B cell (primary cell): ENCODE data around the gene DND1. TPM values are rescaled to one million over a fixed set of nuclear protein-coding genes. Genes with fewer than 3 reads are reported as not detected.
"Not testable (repeated sequence)": the region's sequence is repeated elsewhere in the genome, so short reads cannot be mapped to it uniquely, and the experiment has no call there.

ENCODE experiments used
- ATAC-seq: fragments of 200-7000 bp; cut with Tn5 transposase; one replicate; pipeline ENCODE4 v1.10.0; 2021; ENCODE audit warnings: low read depth, mild to moderate bottlenecking, moderate number of reproducible peaks, moderate library complexity
- CTCF ChIA-PET: fragments of 350-600 bp; sonication (Branson Sonifier 250); formaldehyde crosslinking; loops from one replicate; lab custom pipeline; 2021; ENCODE audit warnings: antibody characterized with exemption, inconsistent platforms; lab: Charles Lee
- POLR2A ChIA-PET: fragments of 350-600 bp; sonication (Branson Sonifier 250); formaldehyde crosslinking; loops from one replicate; lab custom pipeline; 2021; ENCODE audit warnings: antibody characterized with exemption; lab: Charles Lee
- DNase-seq: peaks from one replicate; pipeline ENCODE4 v3.0.0; 2013
- H2AFZ ChIP-seq: 2 replicates; pipeline ENCODE4 v1.6.1; 2012; ENCODE audit warnings: mild to moderate bottlenecking, low read depth, low read length; ENCODE audit not compliant: insufficient read depth, poor library complexity, severe bottlenecking
- H3K27ac ChIP-seq, 2 donors: 1 replicate in 1 of 2; 2 replicates in 1 of 2; pipeline ENCODE4 v1.5.1; 2012 to 2013; ENCODE audit warnings: low read length in 2 of 2, mild to moderate bottlenecking in 2 of 2, moderate library complexity in 1 of 2
- H3K27me3 ChIP-seq, 4 experiments: fragments of 200-600 bp in 1 of 4; sonication (generic) in 1 of 4; replicated peaks in 1 of 4; 1 replicate in 2 of 4; 2 replicates in 2 of 4; pipeline versions ENCODE4 v1.6.1 to v1.7.0; 2013 to 2016; ENCODE audit warnings: low read length in 3 of 4, mild to moderate bottlenecking in 2 of 4, mixed read lengths in 1 of 4, moderate library complexity in 1 of 4; ENCODE audit not compliant: insufficient read depth in 4 of 4, control insufficient read depth in 3 of 4; ENCODE audit errors: control extremely low read depth in 1 of 4
- H3K36me3 ChIP-seq, 2 experiments: replicated peaks in 1 of 2; 1 replicate in 1 of 2; 2 replicates in 1 of 2; pipeline versions ENCODE4 v1.6.1 to v1.7.1; 2013; ENCODE audit warnings: low read length in 1 of 2; ENCODE audit not compliant: insufficient read depth in 2 of 2, control insufficient read depth in 1 of 2; ENCODE audit errors: control extremely low read depth in 1 of 2, extremely low read depth in 1 of 2
- H3K4me1 ChIP-seq, 2 donors: fragments of 200-600 bp in 1 of 2; sonication (generic) in 1 of 2; 1 replicate in 1 of 2; 2 replicates in 1 of 2; pipeline versions ENCODE4 v1.5.1 to v1.6.1; 2013 to 2017; ENCODE audit warnings: low read length in 2 of 2; ENCODE audit not compliant: control insufficient read depth in 2 of 2, insufficient read depth in 2 of 2
- H3K4me2 ChIP-seq: replicated peaks from 2 replicates; pipeline ENCODE3; 2012; ENCODE audit warnings: mild to moderate bottlenecking, low read depth, low read length; ENCODE audit not compliant: poor library complexity, severe bottlenecking
- H3K4me3 ChIP-seq, 5 experiments: fragments of 200-600 bp in 1 of 5; sonication (generic) in 1 of 5; 1 replicate in 3 of 5; 2 replicates in 2 of 5; pipeline versions ENCODE4 v1.5.1 to v1.7.0; 2011 to 2016; ENCODE audit warnings: low read length in 4 of 5, mild to moderate bottlenecking in 4 of 5, low read depth in 2 of 5, control low read depth in 1 of 5, moderate library complexity in 1 of 5; ENCODE audit not compliant: insufficient read depth in 1 of 5; ENCODE audit errors: control extremely low read depth in 1 of 5, extremely low read depth in 1 of 5
- H3K79me2 ChIP-seq: fragments of 200-600 bp; sonication (generic); one replicate; pipeline ENCODE4 v1.6.0; 2016; ENCODE audit warnings: low read length; ENCODE audit not compliant: control insufficient read depth, insufficient read depth
- H3K9ac ChIP-seq: fragments of 200-600 bp; sonication (generic); 2 replicates; pipeline ENCODE4 v1.6.1; 2017; ENCODE audit warnings: mild to moderate bottlenecking, low read length, moderate library complexity
- H3K9me3 ChIP-seq, 3 donors: one replicate each; pipeline versions ENCODE4 v1.6.1 to v1.7.1; 2013; ENCODE audit warnings: low read length in 2 of 3; ENCODE audit not compliant: control insufficient read depth in 2 of 3, insufficient read depth in 1 of 3; ENCODE audit errors: control extremely low read depth in 1 of 3
- H4K20me1 ChIP-seq: 2 replicates; pipeline ENCODE4 v1.6.0; 2012; ENCODE audit warnings: mild to moderate bottlenecking, low read length; ENCODE audit not compliant: insufficient read depth, control insufficient read depth, poor library complexity, severe bottlenecking
- H3K27ac Mint-ChIP-seq: one replicate; pipeline ENCODE4 v1.8.0; 2021; ENCODE audit warnings: mixed read lengths
- H3K27me3 Mint-ChIP-seq: one replicate; pipeline ENCODE4 v1.8.0; 2021; ENCODE audit warnings: mixed read lengths
- H3K4me1 Mint-ChIP-seq: one replicate; pipeline ENCODE4 v1.8.0; 2021; ENCODE audit warnings: mixed read lengths
- H3K4me3 Mint-ChIP-seq: one replicate; pipeline ENCODE4 v1.8.0; 2021; ENCODE audit warnings: mixed read lengths
- H3K9me3 Mint-ChIP-seq: one replicate; pipeline ENCODE4 v1.8.0; 2022; ENCODE audit warnings: mixed read lengths; ENCODE audit not compliant: insufficient read depth
- EZH2 ChIP-seq: IDR thresholded peaks from 2 replicates; pipeline ENCODE4 v1.6.1; 2012; ENCODE audit warnings: borderline replicate concordance, low read depth, mild to moderate bottlenecking, moderate library complexity, low read length; ENCODE audit not compliant: insufficient read depth, poor library complexity, severe bottlenecking
- WGBS: methylation state at CpG from one replicate; pipeline ENCODE4 v1.1.5; 2013; ENCODE audit warnings: missing lambda C conversion rate; ENCODE audit not compliant: insufficient coverage; 5-methylcytosine and 5-hydroxymethylcytosine counted together
- intact Hi-C: fragments of 100-400 bp; cut with micrococcal nuclease; formaldehyde crosslinking; loops from one replicate; pipeline ENCODE4 v1.10.0; 2022
- polyA plus RNA-seq: library from polyadenylated mRNA; depleted of rRNA; stranded (reverse); fragments of >200 nt; gene quantifications from 2 replicates; pipeline ENCODE4 v1.2.3, GENCODE V29; 2012
- total RNA-seq, 2 donors: library from RNA; stranded (reverse); fragments of 120-200 nt in 1 of 2; gene quantifications; 1 replicate in 1 of 2; 2 replicates in 1 of 2; pipeline versions ENCODE4 v1.2.3 to v1.2.4, GENCODE V29; 2013 to 2022
- TF ChIP-seq, protein P1 (sequence below): fragments of 200-600 bp; IDR thresholded peaks from one replicate; pipeline ENCODE4 v1.8.0; 2022; ENCODE audit warnings: antibody characterized with exemption, mild to moderate bottlenecking

The DND1 gene
- total and polyA plus RNA-seq, 2 donors (not counting 1 experiment from before 2014, with no cell fraction given) = 3.0 to 3.6 TPM

DNA sequence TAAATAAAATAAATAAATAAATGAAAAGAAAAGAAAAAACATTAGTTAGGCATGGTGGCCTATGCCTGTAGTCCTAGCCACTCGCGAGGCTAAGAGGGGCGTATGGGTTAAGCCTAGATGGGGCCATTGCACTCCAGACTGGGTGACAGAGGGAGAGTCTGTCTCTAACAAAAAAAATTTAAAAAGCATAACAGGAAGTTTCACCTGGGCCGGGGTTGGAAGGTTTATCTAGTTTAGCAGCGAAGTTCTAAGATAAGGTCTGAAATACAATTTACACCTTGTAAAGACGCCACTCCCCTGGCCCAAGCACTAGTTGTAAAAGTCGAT, 44.9 kb upstream of the DND1 start:
- intact Hi-C loops = no loop called here
- Mint-ChIP-seq H3K9me3 (no peaks in the 10 kb centered on the region), H3K27ac (no peak overlapping the region), H3K4me1 (no peaks in the 10 kb centered on the region), H3K27me3 (peaks cover 6% of the 10 kb centered on the region), H3K4me3 (no peak overlapping the region)
- no peaks in the 10 kb centered on the region for H3K36me3 ChIP-seq
- no peaks in the 10 kb centered on the region for H3K79me2 ChIP-seq
- ChIA-PET POLR2A (no interaction called here), CTCF (interaction anchor here (5.6 kb wide), 1 partner anchor 345 kb away, joined by 93 read pairs; no protein-coding TSS in a partner anchor)
- H4K20me1 ChIP-seq = no peaks in the 10 kb centered on the region
- ATAC-seq (no peak), DNase-seq (no peak)
- no peak overlapping the region for H3K27ac ChIP-seq
- 100% methylated on average over 2 of the region's 7 CpGs for WGBS
- H3K4me2 ChIP-seq = no peak overlapping the region
- H3K4me1 ChIP-seq = no peaks in the 10 kb centered on the region
- no peak overlapping the region for H2AFZ ChIP-seq
- H3K9me3 ChIP-seq = no peaks in the 10 kb centered on the region
- H3K4me3 ChIP-seq = no peak overlapping the region
- no peak overlapping the region for H3K9ac ChIP-seq
- H3K27me3 ChIP-seq = peaks cover 0 to 4% (median 2%) of the 10 kb centered on the region in 4 experiments
- TF ChIP-seq, protein P1, sequence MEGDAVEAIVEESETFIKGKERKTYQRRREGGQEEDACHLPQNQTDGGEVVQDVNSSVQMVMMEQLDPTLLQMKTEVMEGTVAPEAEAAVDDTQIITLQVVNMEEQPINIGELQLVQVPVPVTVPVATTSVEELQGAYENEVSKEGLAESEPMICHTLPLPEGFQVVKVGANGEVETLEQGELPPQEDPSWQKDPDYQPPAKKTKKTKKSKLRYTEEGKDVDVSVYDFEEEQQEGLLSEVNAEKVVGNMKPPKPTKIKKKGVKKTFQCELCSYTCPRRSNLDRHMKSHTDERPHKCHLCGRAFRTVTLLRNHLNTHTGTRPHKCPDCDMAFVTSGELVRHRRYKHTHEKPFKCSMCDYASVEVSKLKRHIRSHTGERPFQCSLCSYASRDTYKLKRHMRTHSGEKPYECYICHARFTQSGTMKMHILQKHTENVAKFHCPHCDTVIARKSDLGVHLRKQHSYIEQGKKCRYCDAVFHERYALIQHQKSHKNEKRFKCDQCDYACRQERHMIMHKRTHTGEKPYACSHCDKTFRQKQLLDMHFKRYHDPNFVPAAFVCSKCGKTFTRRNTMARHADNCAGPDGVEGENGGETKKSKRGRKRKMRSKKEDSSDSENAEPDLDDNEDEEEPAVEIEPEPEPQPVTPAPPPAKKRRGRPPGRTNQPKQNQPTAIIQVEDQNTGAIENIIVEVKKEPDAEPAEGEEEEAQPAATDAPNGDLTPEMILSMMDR = no peak
- TF ChIP-seq EZH2 = no peak

DNA sequence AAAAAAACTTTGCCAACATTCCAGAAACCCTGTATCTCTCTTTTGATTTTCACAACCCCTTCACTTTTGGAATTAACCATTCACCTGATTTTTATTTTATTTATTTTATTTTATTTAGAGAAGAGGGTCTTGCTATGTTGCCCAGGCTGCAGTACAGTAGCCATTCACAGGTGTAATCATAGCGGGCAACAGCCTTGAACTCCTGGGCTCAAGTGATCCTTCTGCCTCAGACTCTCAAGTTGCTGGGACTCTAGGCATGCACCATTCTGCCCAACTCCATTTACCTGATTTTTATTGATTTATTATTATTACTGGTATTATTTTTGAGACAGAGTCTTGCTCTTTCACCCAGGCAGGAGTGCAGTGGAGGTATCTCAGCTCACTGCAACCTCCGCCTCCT, 42.9 kb upstream of the DND1 start:
- H3K9me3 Mint-ChIP-seq, H3K79me2 ChIP-seq, POLR2A ChIA-PET, H3K9ac ChIP-seq, H3K4me3 ChIP-seq, H3K4me2 ChIP-seq, H2AFZ ChIP-seq, H3K4me1 ChIP-seq, H3K27ac ChIP-seq, H3K27me3 ChIP-seq, DNase-seq, H3K9me3 ChIP-seq, H4K20me1 ChIP-seq, CTCF ChIA-PET, H3K4me1 Mint-ChIP-seq, H3K4me3 Mint-ChIP-seq, ATAC-seq, H3K27ac Mint-ChIP-seq, H3K27me3 Mint-ChIP-seq, intact Hi-C loops, H3K36me3 ChIP-seq: not testable (repeated sequence)
- WGBS = 92% methylated on average over 2 of the region's 2 CpGs
